Breast epithelium (tissue), 4 donors: ENCODE results near the gene IFNA4. TPM values are rescaled to one million over a fixed set of nuclear protein-coding genes. Genes with fewer than 3 reads are reported as not detected.

ENCODE experiments used
- DNase-seq, 2 donors: peaks; one replicate each; pipeline ENCODE4 v3.0.0-alpha.2; 2019; ENCODE audit warnings: low spot score in 2 of 2
- H3K27ac ChIP-seq, 2 donors: fragments of 200-600 bp; sonication (generic) in 1 of 2; one replicate each; pipeline ENCODE4 v1.5.1; 2016 to 2019; ENCODE audit warnings: mild to moderate bottlenecking in 1 of 2
- H3K27me3 ChIP-seq, 2 donors: fragments of 200-600 bp; sonication (generic) in 1 of 2; one replicate each; pipeline versions ENCODE4 v1.5.1 to v1.6.0; 2017 to 2019; ENCODE audit warnings: control low read depth in 1 of 2, mild to moderate bottlenecking in 1 of 2
- H3K36me3 ChIP-seq: fragments of 200-600 bp; one replicate; pipeline ENCODE4 v1.5.1; 2019
- H3K4me1 ChIP-seq, 2 donors: fragments of 200-600 bp; sonication (generic); one replicate each; pipeline ENCODE4 v1.5.1; 2016 to 2019; ENCODE audit warnings: control low read depth in 1 of 2
- H3K4me3 ChIP-seq, 3 donors: fragments of 200-600 bp; sonication (generic); 1 replicate in 2 of 3; 2 replicates in 1 of 3; pipeline ENCODE4 v1.5.1; 2016 to 2019; ENCODE audit warnings: mild to moderate bottlenecking in 3 of 3, moderate library complexity in 2 of 3
- H3K9me3 ChIP-seq, 2 donors: fragments of 200-600 bp; sonication (generic) in 1 of 2; one replicate each; pipeline ENCODE4 v1.5.1; 2016 to 2019; ENCODE audit warnings: control low read depth in 1 of 2
- POLR2A ChIP-seq: fragments of 450-650 bp; IDR thresholded peaks from one replicate; pipeline ENCODE4 v1.6.1; 2016; ENCODE audit warnings: antibody characterized with exemption, mild to moderate bottlenecking, moderate library complexity
- POLR2AphosphoS5 ChIP-seq, 3 donors: sonication (generic); formaldehyde crosslinking; IDR thresholded peaks; one replicate each; pipeline ENCODE4 v1.6.1; 2017; ENCODE audit warnings: antibody characterized with exemption in 3 of 3
- intact Hi-C: fragments of 100-400 bp; cut with DNase I; formaldehyde crosslinking; loops from one replicate; pipeline ENCODE4 v1.15.1; 2023; ENCODE audit warnings: low total_unique reads
- total RNA-seq, 3 donors: library from RNA; depleted of rRNA; stranded (reverse); fragments of >200 nt; gene quantifications; one replicate each; pipeline ENCODE4 v1.1.0, GENCODE V29; 2016
- TF ChIP-seq, protein P1 (sequence below), 3 donors: fragments of 450-650 bp; IDR thresholded peaks; one replicate each; pipeline ENCODE4 v1.5.1; 2016 to 2017; ENCODE audit warnings: antibody characterized with exemption in 3 of 3, mild to moderate bottlenecking in 3 of 3, moderate library complexity in 3 of 3

The IFNA4 gene
- total RNA-seq, 3 donors from 2014 or later: not detected

DNA sequence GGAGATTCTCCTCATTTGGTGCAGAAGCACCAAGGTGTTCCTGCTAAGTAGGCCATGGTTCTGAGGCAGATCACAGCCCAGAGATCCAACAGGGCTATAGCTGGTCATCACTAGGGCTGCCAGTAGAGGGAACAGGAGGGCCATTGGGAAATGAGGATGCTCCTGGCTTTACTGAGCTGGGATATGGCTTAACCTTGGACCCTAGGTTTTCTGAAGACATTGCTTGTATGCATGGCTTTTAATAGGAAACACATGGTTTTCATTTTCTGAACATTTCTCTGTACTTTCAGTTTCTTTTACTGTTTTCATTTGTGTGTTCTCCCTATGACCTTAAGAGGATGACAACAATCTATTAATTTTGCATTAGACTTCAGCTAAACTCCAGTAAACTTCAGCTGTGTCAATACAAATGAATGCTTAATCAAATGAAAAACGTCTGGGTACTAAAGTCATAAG is 45.9 kb downstream of the IFNA4 start, which contains the start of gene IFNW1:
IFNW1 (minus strand) TSS at position 406 of the 456 bp plus-strand sequence; CDS start at position 144, 262 bp downstream.
- no peaks in the 10 kb centered on the region for H3K9me3 ChIP-seq
- H3K4me1 ChIP-seq: no peaks in the 10 kb centered on the region
- no peak for TF ChIP-seq POLR2A
- no peak for TF ChIP-seq POLR2AphosphoS5 (IDR thresholded peaks at IDR 0.05)
- TF ChIP-seq, protein P1, sequence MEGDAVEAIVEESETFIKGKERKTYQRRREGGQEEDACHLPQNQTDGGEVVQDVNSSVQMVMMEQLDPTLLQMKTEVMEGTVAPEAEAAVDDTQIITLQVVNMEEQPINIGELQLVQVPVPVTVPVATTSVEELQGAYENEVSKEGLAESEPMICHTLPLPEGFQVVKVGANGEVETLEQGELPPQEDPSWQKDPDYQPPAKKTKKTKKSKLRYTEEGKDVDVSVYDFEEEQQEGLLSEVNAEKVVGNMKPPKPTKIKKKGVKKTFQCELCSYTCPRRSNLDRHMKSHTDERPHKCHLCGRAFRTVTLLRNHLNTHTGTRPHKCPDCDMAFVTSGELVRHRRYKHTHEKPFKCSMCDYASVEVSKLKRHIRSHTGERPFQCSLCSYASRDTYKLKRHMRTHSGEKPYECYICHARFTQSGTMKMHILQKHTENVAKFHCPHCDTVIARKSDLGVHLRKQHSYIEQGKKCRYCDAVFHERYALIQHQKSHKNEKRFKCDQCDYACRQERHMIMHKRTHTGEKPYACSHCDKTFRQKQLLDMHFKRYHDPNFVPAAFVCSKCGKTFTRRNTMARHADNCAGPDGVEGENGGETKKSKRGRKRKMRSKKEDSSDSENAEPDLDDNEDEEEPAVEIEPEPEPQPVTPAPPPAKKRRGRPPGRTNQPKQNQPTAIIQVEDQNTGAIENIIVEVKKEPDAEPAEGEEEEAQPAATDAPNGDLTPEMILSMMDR (IDR thresholded peaks at IDR 0.05): no peak
- H3K27me3 ChIP-seq: no peaks in the 10 kb centered on the region
- H3K36me3 ChIP-seq: no peaks in the 10 kb centered on the region
- no peak within 1 kb of the TSS for H3K4me3 ChIP-seq
- intact Hi-C loops: no loop called here
- no peak for DNase-seq
- no peak within 1 kb of the TSS for H3K27ac ChIP-seq

DNA sequence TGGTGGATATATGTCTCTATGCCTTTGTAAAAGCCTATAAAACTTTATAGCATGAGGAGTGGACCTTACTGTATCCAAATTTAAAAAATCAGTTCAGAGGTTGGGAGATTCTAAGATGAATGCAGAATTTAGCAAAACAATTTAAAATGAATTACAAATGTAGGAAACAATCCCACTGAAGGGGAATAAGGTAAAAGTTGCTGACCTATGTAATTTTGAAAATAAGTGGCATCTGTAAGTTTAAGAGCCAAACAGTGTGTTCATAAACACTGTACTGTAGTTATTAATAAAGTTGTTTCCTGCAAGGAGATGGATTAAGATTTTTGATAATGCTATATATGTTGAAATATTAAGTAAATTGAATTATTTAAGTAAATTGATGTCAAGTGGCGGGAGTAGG is 50.4 kb downstream of the IFNA4 start:
- intact Hi-C loops: no loop called here
- TF ChIP-seq POLR2AphosphoS5 (IDR thresholded peaks at IDR 0.05) (no peak), POLR2A (no peak)
- TF ChIP-seq, protein P1 (IDR thresholded peaks at IDR 0.05): no peak

More for the DNA sequence above, 50.4 kb downstream of the IFNA4 start:
- Histone ChIP-seq H3K9me3 (no peaks in the 10 kb centered on the region), H3K27ac (no peak overlapping the region), H3K4me3 (no peak overlapping the region), H3K27me3 (no peaks in the 10 kb centered on the region), H3K4me1 (no peaks in the 10 kb centered on the region), H3K36me3 (no peaks in the 10 kb centered on the region)
- DNase-seq: no peak

Other genes starting within 250 kb of the IFNA4 start
- gene HACD4, start 155.9 kb downstream of the IFNA4 start, total RNA-seq: 1 to 10 TPM; 3.3 to 5.1 (median 4.0) TPM
- gene IFNB1, start 109.6 kb downstream of the IFNA4 start, total RNA-seq: not detected
- not detected for gene IFNW1, start 45.8 kb downstream of the IFNA4 start, total RNA-seq
- gene IFNA21, start 20.9 kb downstream of the IFNA4 start, total RNA-seq: not detected
- gene IFNA7, start 14.6 kb upstream of the IFNA4 start, total RNA-seq: not detected
- not detected for gene IFNA10, start 19.6 kb upstream of the IFNA4 start, total RNA-seq
- gene IFNA16, start 29.7 kb upstream of the IFNA4 start, total RNA-seq: not detected
- not detected for gene IFNA17, start 40.6 kb upstream of the IFNA4 start, total RNA-seq
- not detected for gene IFNA14, start 52.4 kb upstream of the IFNA4 start, total RNA-seq
- under 1 TPM in 1 of 3 donors, not detected in 2; 0.32 TPM for gene IFNA5, start 117.7 kb upstream of the IFNA4 start, total RNA-seq
- gene KLHL9, start 147.8 kb upstream of the IFNA4 start, total RNA-seq: 10 to 100 TPM; 18.4 to 34.7 (median 25.9) TPM
- not detected for gene IFNA6, start 163.3 kb upstream of the IFNA4 start, total RNA-seq
- gene IFNA13, start 180.5 kb upstream of the IFNA4 start, total RNA-seq: not detected
- not detected for gene IFNA2, start 197.8 kb upstream of the IFNA4 start, total RNA-seq
- gene IFNA8, start 221.5 kb upstream of the IFNA4 start, total RNA-seq: not detected